K562 (cell line): Measurements from ENCODE around the gene HAPLN2. TPM values are rescaled to one million over a fixed set of nuclear protein-coding genes. Genes with fewer than 3 reads are reported as not detected.

ENCODE experiments used
- ATAC-seq: fragments of 200-7000 bp; cut with Tn5 transposase; 3 replicates; pipeline ENCODE4 v1.9.1; 2020; ENCODE audit warnings: moderate library complexity
- BruUV-seq: library from RNA; stranded (reverse); fragments of 400-500 nt; replicated peaks from 2 replicates; lab custom pipeline; 2021; lab: Mats Ljungman, UMichigan
- CTCF ChIA-PET: fragments of 300-600 bp; formaldehyde crosslinking; extraction: SDS; loops from one replicate; lab custom pipeline; 2021; ENCODE audit warnings: low intra/inter-chr PET ratio; lab: Yijun Ruan, JAX
- POLR2A ChIA-PET: fragments of 300-600, 350-650 bp; sonication (Branson Sonifier 250); formaldehyde crosslinking; extraction: SDS; loops from one replicate; lab custom pipeline; 2021; ENCODE audit warnings: antibody characterized with exemption, inconsistent platforms; lab: Yijun Ruan, JAX
- DNase-seq, 4 experiments: peaks; one replicate each; pipeline versions ENCODE4 v3.0.0 to v3.0.0-alpha.2; 2011 to 2018; ENCODE audit warnings: low spot score in 3 of 4, mixed read lengths in 3 of 4; ENCODE audit errors: extremely low read depth in 1 of 4
- FAIRE-seq: peaks from 2 replicates; lab custom pipeline; 2011; peaks lifted over from hg19 to GRCh38; lab: Jason Lieb, UNC
- H2AFZ ChIP-seq: 2 replicates; pipeline ENCODE4 v1.6.0; 2011; ENCODE audit warnings: low read depth, low read length, control low read depth, inconsistent platforms
- H3K27ac ChIP-seq: fragments of 200-600 bp; 3 replicates; pipeline ENCODE4 v1.8.0; 2011; ENCODE audit warnings: low read depth, mild to moderate bottlenecking, control low read depth, inconsistent platforms, low read length, moderate library complexity, mixed read lengths; ENCODE audit errors: extremely low read depth
- H3K27me3 ChIP-seq, 2 experiments: fragments of 300-600 bp in 1 of 2; 2 replicates in 1 of 2; 3 replicates in 1 of 2; pipeline versions ENCODE4 v1.6.0 to v1.8.0; 2011; ENCODE audit warnings: inconsistent platforms in 2 of 2, low read length in 2 of 2, mild to moderate bottlenecking in 1 of 2, mixed read lengths in 1 of 2, moderate library complexity in 1 of 2; ENCODE audit not compliant: control insufficient read depth in 2 of 2, insufficient read depth in 2 of 2
- H3K36me3 ChIP-seq: fragments of 300-600 bp; 3 replicates; pipeline ENCODE4 v1.8.0; 2011; ENCODE audit warnings: mild to moderate bottlenecking, low read length, inconsistent platforms; ENCODE audit not compliant: control insufficient read depth, insufficient read depth
- H3K4me1 ChIP-seq, 2 experiments: fragments of 200-600 bp in 1 of 2; replicated peaks in 1 of 2; 2 replicates in 1 of 2; 3 replicates in 1 of 2; pipeline versions ENCODE4 v1.5.1 to v1.8.0; 2011; ENCODE audit warnings: inconsistent platforms in 2 of 2, low read length in 2 of 2, mild to moderate bottlenecking in 1 of 2, mixed read lengths in 1 of 2, moderate library complexity in 1 of 2; ENCODE audit not compliant: control insufficient read depth in 2 of 2, insufficient read depth in 2 of 2
- H3K4me2 ChIP-seq: 2 replicates; pipeline ENCODE4 v1.6.1; 2011; ENCODE audit warnings: low read length, control low read depth, inconsistent platforms, mixed read lengths; ENCODE audit not compliant: insufficient read depth
- H3K4me3 ChIP-seq: fragments of 200-600 bp; sonication (generic), shearing (Covaris generic); 2 replicates; pipeline ENCODE4 v1.5.1; 2016; ENCODE audit warnings: control low read depth, inconsistent platforms
- H3K79me2 ChIP-seq: fragments of 200-600 bp; 3 replicates; pipeline ENCODE4 v1.8.0; 2011; ENCODE audit warnings: low read length, inconsistent platforms; ENCODE audit not compliant: control insufficient read depth, insufficient read depth
- H3K9ac ChIP-seq, 2 experiments: 2 replicates each; pipeline versions ENCODE4 v1.6.0 to v1.6.1; 2011; ENCODE audit warnings: low read depth in 2 of 2, low read length in 2 of 2, control low read depth in 1 of 2, inconsistent platforms in 1 of 2, mild to moderate bottlenecking in 1 of 2, mixed read lengths in 1 of 2; ENCODE audit not compliant: insufficient read depth in 1 of 2
- H3K9me1 ChIP-seq: one replicate; pipeline ENCODE4 v1.6.0; 2011; ENCODE audit warnings: inconsistent platforms, mild to moderate bottlenecking, low read length, moderate library complexity; ENCODE audit not compliant: control insufficient read depth, insufficient read depth
- H3K9me3 ChIP-seq: replicated peaks from 2 replicates; pipeline ENCODE4 v1.5.1; 2011; ENCODE audit warnings: low read depth, low read length, inconsistent platforms; ENCODE audit not compliant: control insufficient read depth, insufficient read depth
- H4K20me1 ChIP-seq: replicated peaks from 2 replicates; pipeline ENCODE4 v1.6.1; 2011; ENCODE audit warnings: low read length, inconsistent platforms, mixed read lengths; ENCODE audit not compliant: control insufficient read depth, insufficient read depth
- ARID2 ChIP-seq: fragments of 450-650 bp; IDR thresholded peaks from 2 replicates; pipeline ENCODE4 v1.6.1; 2017; ENCODE audit warnings: antibody characterized with exemption, mild to moderate bottlenecking
- EGR1 ChIP-seq: fragments of 450-650 bp; conservative IDR thresholded peaks from 2 replicates; pipeline ENCODE4 v1.6.1; 2017; ENCODE audit warnings: mild to moderate bottlenecking
- NFATC3 ChIP-seq: fragments of 450-650 bp; IDR thresholded peaks from 2 replicates; pipeline ENCODE4 v1.6.1; 2017; ENCODE audit warnings: mild to moderate bottlenecking
- RB1 ChIP-seq: fragments of 450-650 bp; IDR thresholded peaks from 2 replicates; pipeline ENCODE4 v1.6.1; 2017; ENCODE audit warnings: low read depth, mild to moderate bottlenecking
- SMC3 ChIP-seq: conservative IDR thresholded peaks from 2 replicates; pipeline ENCODE4 v1.6.1; 2011; ENCODE audit warnings: low read depth, low read length, improper control_type of control experiment; ENCODE audit not compliant: insufficient read depth
- THRAP3 ChIP-seq: fragments of 450-650 bp; IDR thresholded peaks from 2 replicates; pipeline ENCODE4 v1.6.1; 2016; ENCODE audit warnings: mild to moderate bottlenecking, inconsistent platforms, borderline replicate concordance
- XRCC4 ChIP-seq: IDR thresholded peaks from one replicate; pipeline ENCODE4 v1.6.1; 2011; ENCODE audit not compliant: insufficient read depth, insufficient read length; ENCODE audit errors: extremely low read depth
- WGBS: fragments of 100-300 bp; shearing (Covaris generic); methylation state at CpG from one replicate; pipeline ENCODE4 v1.1.6; 2016; ENCODE audit warnings: low coverage, mixed read lengths; ENCODE audit not compliant: insufficient coverage; ENCODE audit errors: missing lambda C conversion rate; 5-methylcytosine and 5-hydroxymethylcytosine counted together
- in situ Hi-C: fragments of 300-500 bp; cut with MboI; formaldehyde crosslinking; loops from 4 replicates; pipeline ENCODE4 v1.15.0; 2018; ENCODE audit warnings: inconsistent platforms, mixed read lengths
- intact Hi-C: fragments of 100-400 bp; cut with micrococcal nuclease; formaldehyde crosslinking; loops from 2 replicates; pipeline ENCODE4 v1.14.2; 2022
- polyA plus RNA-seq, 8 experiments: library from polyadenylated mRNA; depleted of rRNA in 4 of 8; stranded (reverse) in 5 of 8; unstranded in 3 of 8; fragments of >200 nt; fragmentation: Nextera tagmentation in 2 of 8; fragmentation: Illumina TruSeq in 1 of 8; extraction: Ambion mirVana in 2 of 8; extraction: Trizol in 1 of 8; gene quantifications; 2 replicates each; pipeline versions ENCODE4 v1.2.1 to v1.2.3, GENCODE V29; 2011 to 2014; ENCODE audit warnings: inconsistent platforms in 1 of 8, missing spikeins in 1 of 8
- total RNA-seq, 7 experiments: library from RNA; depleted of rRNA in 6 of 7; stranded (reverse); fragments of >200 nt in 6 of 7; fragmentation: Illumina TruSeq in 2 of 7; extraction: Trizol in 2 of 7; gene quantifications; 2 replicates each; pipeline versions ENCODE4 v1.2.1 to v1.2.3, GENCODE V29; 2011 to 2021; ENCODE audit warnings: low replicate concordance in 1 of 7
- TF ChIP-seq, protein P1 (sequence below): IDR thresholded peaks from 3 replicates; pipeline ENCODE4 v1.6.1; 2011; ENCODE audit warnings: borderline replicate concordance, mild to moderate bottlenecking, moderate library complexity; ENCODE audit not compliant: insufficient read length; ENCODE audit errors: extremely low read depth
- TF ChIP-seq, protein P2 (sequence below), 2 experiments: IDR thresholded peaks in 1 of 2; conservative IDR thresholded peaks in 1 of 2; 2 replicates each; pipeline ENCODE4 v1.6.1; 2016; ENCODE audit warnings: low read depth in 2 of 2, mild to moderate bottlenecking in 1 of 2, missing compliant biosample characterization in 1 of 2, missing genetic modification characterization in 1 of 2, moderate library complexity in 1 of 2
- TF ChIP-seq, protein P3 (sequence below): fragments of 450-650 bp; formaldehyde crosslinking; IDR thresholded peaks from 2 replicates; pipeline ENCODE4 v1.4.0; 2020; ENCODE audit warnings: mild to moderate bottlenecking, moderate library complexity

HAPLN2 gene
- total and polyA plus RNA-seq, 9 of the 15 experiments (the other 6 are each of a cell fraction or from before 2014, with no cell fraction given) = 0.14 to 5.2 (median 3.8) TPM; not detected in 4

DNA sequence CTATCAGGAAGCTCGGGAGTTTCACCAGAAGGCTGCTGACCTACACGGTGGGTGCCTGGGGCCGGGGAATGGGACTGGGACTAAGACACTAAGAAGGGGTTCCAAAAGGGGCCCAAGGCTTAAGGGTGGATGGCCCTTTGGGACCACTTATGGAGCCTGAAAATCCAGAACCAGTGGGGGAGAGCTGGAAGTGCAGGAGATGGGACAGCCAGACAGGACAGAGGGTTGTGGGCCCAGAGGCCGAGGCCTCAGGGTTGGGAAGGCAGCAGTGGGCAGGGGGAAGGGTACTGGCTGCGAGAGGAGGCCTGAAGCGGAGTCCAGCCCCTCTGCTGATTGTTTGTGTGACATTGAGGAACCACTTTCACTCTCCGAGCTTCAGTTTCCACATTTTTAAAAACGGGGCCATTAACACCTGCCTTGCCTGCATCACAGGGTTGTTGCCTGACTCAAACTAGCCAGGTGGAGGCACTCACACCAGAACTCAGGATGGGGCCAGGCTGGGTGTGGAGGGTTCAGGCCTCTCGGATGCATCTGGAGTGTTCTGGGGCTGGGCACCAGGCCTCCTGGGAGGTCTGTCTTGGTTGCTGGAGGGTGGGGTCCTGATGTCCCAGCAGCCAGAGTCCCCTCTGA lies 36.7 kb upstream of the HAPLN2 start (continued):
- TF ChIP-seq, protein P1, sequence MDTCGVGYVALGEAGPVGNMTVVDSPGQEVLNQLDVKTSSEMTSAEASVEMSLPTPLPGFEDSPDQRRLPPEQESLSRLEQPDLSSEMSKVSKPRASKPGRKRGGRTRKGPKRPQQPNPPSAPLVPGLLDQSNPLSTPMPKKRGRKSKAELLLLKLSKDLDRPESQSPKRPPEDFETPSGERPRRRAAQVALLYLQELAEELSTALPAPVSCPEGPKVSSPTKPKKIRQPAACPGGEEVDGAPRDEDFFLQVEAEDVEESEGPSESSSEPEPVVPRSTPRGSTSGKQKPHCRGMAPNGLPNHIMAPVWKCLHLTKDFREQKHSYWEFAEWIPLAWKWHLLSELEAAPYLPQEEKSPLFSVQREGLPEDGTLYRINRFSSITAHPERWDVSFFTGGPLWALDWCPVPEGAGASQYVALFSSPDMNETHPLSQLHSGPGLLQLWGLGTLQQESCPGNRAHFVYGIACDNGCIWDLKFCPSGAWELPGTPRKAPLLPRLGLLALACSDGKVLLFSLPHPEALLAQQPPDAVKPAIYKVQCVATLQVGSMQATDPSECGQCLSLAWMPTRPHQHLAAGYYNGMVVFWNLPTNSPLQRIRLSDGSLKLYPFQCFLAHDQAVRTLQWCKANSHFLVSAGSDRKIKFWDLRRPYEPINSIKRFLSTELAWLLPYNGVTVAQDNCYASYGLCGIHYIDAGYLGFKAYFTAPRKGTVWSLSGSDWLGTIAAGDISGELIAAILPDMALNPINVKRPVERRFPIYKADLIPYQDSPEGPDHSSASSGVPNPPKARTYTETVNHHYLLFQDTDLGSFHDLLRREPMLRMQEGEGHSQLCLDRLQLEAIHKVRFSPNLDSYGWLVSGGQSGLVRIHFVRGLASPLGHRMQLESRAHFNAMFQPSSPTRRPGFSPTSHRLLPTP = no peak
- TF ChIP-seq EGR1 (no peak), XRCC4 (no peak)

DNA sequence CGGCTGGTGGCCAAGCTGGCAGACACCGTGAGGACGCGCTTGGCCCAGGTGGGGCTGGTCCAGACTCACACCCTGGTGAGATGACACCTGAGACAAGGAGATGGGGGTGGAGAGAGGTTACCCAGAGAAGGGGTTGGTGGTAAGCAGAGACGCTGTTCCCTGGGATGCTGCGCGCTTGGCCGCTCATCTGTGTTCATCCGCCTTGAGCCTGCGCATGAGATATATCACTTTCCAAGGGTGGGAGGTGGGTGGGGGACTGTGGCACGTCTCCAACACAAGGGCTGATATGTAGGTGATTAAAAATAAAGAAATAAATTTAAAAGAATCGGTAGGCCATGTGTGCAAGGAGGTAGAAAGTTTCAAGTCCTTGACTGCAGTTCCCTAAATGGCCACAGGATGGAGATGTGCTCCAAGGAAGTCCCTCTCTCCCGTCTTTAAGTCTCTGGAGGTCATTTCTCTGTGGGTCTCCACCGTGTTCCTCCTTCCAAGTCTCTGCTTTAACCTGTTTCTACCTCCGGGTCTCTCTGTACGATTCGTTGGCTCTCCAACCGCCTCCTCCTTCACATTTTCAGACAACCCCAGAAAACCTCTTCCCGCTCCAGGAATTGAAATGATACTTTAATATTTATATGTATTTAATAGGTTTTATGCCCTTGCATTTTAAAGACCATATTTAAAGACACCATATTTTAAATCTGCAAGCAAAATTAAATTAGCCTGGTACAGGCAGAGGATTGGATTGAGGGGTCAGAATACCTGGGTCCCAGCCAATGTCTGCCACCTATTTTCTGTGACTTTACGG lies 35.2 kb upstream of the HAPLN2 start:
- Histone ChIP-seq H3K4me1 (peaks cover 0 to 10% of the 10 kb centered on the region in 2 experiments; a peak in 3 of 5 replicates), H3K9me3 (no peaks in the 10 kb centered on the region), H3K4me3 (no peak overlapping the region), H3K9me1 (no peaks in the 10 kb centered on the region), H3K27me3 (no peaks in the 10 kb centered on the region), H3K4me2 (no peak overlapping the region), H3K9ac (no peak overlapping the region), H3K36me3 (no peaks in the 10 kb centered on the region), H2AFZ (peak overlapping the region; percentile 74), H3K79me2 (no peaks in the 10 kb centered on the region), H3K27ac (no peak overlapping the region), H4K20me1 (no peaks in the 10 kb centered on the region)
- POLR2A ChIA-PET = no interaction called here
- intact Hi-C loops (loop anchor here (1.0 to 2.0 kb wide), 2 partner anchors 24 to 127 kb away; no protein-coding TSS in a partner anchor), in situ Hi-C loops (no loop called here)
- WGBS = 45% methylated on average over 20 of the region's 20 CpGs
- ATAC-seq (peak; percentile 81), FAIRE-seq (peak; percentile 95), DNase-seq (peak; percentile 77 to 89 (median 82))
- BruUV-seq = no TSS peak
- CTCF ChIA-PET = interaction anchor here (0.5 to 4.6 kb wide), 8 partner anchors 17 to 344 kb away, joined by 4 to 77 read pairs (median 6); partner anchors contain the start of gene GPATCH4
- TF ChIP-seq, protein P2, sequence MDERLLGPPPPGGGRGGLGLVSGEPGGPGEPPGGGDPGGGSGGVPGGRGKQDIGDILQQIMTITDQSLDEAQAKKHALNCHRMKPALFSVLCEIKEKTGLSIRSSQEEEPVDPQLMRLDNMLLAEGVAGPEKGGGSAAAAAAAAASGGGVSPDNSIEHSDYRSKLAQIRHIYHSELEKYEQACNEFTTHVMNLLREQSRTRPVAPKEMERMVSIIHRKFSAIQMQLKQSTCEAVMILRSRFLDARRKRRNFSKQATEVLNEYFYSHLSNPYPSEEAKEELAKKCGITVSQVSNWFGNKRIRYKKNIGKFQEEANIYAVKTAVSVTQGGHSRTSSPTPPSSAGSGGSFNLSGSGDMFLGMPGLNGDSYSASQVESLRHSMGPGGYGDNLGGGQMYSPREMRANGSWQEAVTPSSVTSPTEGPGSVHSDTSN (CRISPR knock-in tag; IDR thresholded peaks at IDR 0.05; ENCODE audit: low read depth) = no peak
- TF ChIP-seq, protein P2 (tag; conservative IDR thresholded peaks at IDR 0.05; ENCODE audit: low read depth) = no peak
- TF ChIP-seq, protein P3, sequence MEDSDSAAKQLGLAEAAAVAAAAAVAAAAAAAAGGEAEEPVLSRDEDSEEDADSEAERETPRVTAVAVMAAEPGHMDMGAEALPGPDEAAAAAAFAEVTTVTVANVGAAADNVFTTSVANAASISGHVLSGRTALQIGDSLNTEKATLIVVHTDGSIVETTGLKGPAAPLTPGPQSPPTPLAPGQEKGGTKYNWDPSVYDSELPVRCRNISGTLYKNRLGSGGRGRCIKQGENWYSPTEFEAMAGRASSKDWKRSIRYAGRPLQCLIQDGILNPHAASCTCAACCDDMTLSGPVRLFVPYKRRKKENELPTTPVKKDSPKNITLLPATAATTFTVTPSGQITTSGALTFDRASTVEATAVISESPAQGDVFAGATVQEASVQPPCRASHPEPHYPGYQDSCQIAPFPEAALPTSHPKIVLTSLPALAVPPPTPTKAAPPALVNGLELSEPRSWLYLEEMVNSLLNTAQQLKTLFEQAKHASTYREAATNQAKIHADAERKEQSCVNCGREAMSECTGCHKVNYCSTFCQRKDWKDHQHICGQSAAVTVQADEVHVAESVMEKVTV (CRISPR knock-in tag) = peak; percentile 67; the same call in 1 of the 2 replicates
- 0 out of 2 replicates have a peak, but pooled peaks have one; percentile 51 for TF ChIP-seq NFATC3
- no peak for TF ChIP-seq THRAP3
- TF ChIP-seq RB1 = no peak
- TF ChIP-seq ARID2 = 0 out of 2 replicates have a peak, but pooled peaks have one; percentile 32
- peak; percentile 78 for TF ChIP-seq SMC3
